Hepatocyte (in vitro differentiated cells): ENCODE data around the gene ACAN.

ENCODE experiments used
- CTCF ChIP-seq: fragments of 200-600 bp; sonication (generic); IDR thresholded peaks from 2 replicates; pipeline ENCODE4 v1.5.1; 2016; ENCODE audit warnings: antibody characterized with exemption, mild to moderate bottlenecking; ENCODE audit not compliant: poor library complexity
- EZH2 ChIP-seq: fragments of 200-600 bp; sonication (generic); IDR thresholded peaks from 2 replicates; pipeline ENCODE4 v1.6.1; 2016; ENCODE audit warnings: antibody characterized with exemption, mild to moderate bottlenecking, borderline replicate concordance
- EZH2phosphoT487 ChIP-seq: fragments of 200-600 bp; sonication (generic); IDR thresholded peaks from one replicate; pipeline ENCODE4 v1.6.1; 2018; ENCODE audit warnings: antibody characterized with exemption, mild to moderate bottlenecking, low read depth, moderate library complexity; ENCODE audit not compliant: unreplicated experiment, severe bottlenecking

- no peak for TF ChIP-seq CTCF
- no peak for TF ChIP-seq EZH2
- no peak for TF ChIP-seq EZH2phosphoT487
Observed at GRCh38 chr15:88852476-88852875, 49.2 kb downstream of the ACAN start.
